ENCODE results near the gene KATNAL1. TPM values are rescaled to one million over a fixed set of nuclear protein-coding genes. Genes with fewer than 3 reads are reported as not detected.

KATNAL1 gene
- total RNA-seq, 3 donors from 2014 or later = 3.3 to 5.2 (median 4.0) TPM

GRCh38 chr13:30247406-30247805 lies 59.9 kb downstream of the KATNAL1 start:
- H3K36me3 Mint-ChIP-seq (ENCODE audit: insufficient read depth) = peaks cover 7% of the 10 kb centered on the region
- H3K4me1 Mint-ChIP-seq (ENCODE audit: low read depth) = no peaks in the 10 kb centered on the region
- no peaks in the 10 kb centered on the region for H3K27me3 Mint-ChIP-seq (ENCODE audit: low read depth)
- no peak for DNase-seq
- peaks cover 3% of the 10 kb centered on the region for H3K9me3 Mint-ChIP-seq
- H3K4me3 Mint-ChIP-seq = no peak overlapping the region
- ATAC-seq = no peak

GRCh38 chr13:30241532-30241931 lies 65.8 kb downstream of the KATNAL1 start:
- Mint-ChIP-seq H3K4me3 (no peak overlapping the region), H3K27me3 (ENCODE audit: low read depth) (no peaks in the 10 kb centered on the region)
- peak in 1 of 2 donors; percentile 32 for ATAC-seq

GRCh38 chr13:30240608-30241007 lies 66.7 kb downstream of the KATNAL1 start:
- no peak for ATAC-seq
- Mint-ChIP-seq H3K27me3 (ENCODE audit: low read depth) (no peaks in the 10 kb centered on the region), H3K4me1 (ENCODE audit: low read depth) (no peaks in the 10 kb centered on the region), H3K36me3 (ENCODE audit: insufficient read depth) (peaks cover 5% of the 10 kb centered on the region), H3K4me3 (no peak overlapping the region), H3K9me3 (no peaks in the 10 kb centered on the region)
- DNase-seq = no peak

More at GRCh38 chr13:30241532-30241931, 65.8 kb downstream of the KATNAL1 start:
- peaks cover 5% of the 10 kb centered on the region for H3K36me3 Mint-ChIP-seq (ENCODE audit: insufficient read depth)
- no peaks in the 10 kb centered on the region for H3K9me3 Mint-ChIP-seq
- DNase-seq = no peak
- no peaks in the 10 kb centered on the region for H3K4me1 Mint-ChIP-seq (ENCODE audit: low read depth)

- Mint-ChIP-seq H3K9me3 (no peaks in the 10 kb centered on the region), H3K4me3 (no peak overlapping the region), H3K27me3 (ENCODE audit: low read depth) (no peaks in the 10 kb centered on the region), H3K4me1 (ENCODE audit: low read depth) (no peaks in the 10 kb centered on the region), H3K36me3 (ENCODE audit: insufficient read depth) (peaks cover 7% of the 10 kb centered on the region)
- no peak for DNase-seq
- ATAC-seq = no peak
Observed at GRCh38 chr13:30235216-30235615, 72.1 kb downstream of the KATNAL1 start.

- no peaks in the 10 kb centered on the region for H3K9me3 Mint-ChIP-seq
- DNase-seq = no peak
- no peak overlapping the region for H3K4me3 Mint-ChIP-seq
- peaks cover 4% of the 10 kb centered on the region for H3K36me3 Mint-ChIP-seq (ENCODE audit: insufficient read depth)
- ATAC-seq = no peak
- H3K27me3 Mint-ChIP-seq (ENCODE audit: low read depth) = no peaks in the 10 kb centered on the region
- H3K4me1 Mint-ChIP-seq (ENCODE audit: low read depth) = no peaks in the 10 kb centered on the region
Observed at GRCh38 chr13:30234619-30235162, 72.7 kb downstream of the KATNAL1 start.

GRCh38 chr13:30224732-30225131 lies 82.6 kb downstream of the KATNAL1 start:
- Mint-ChIP-seq H3K4me3 (no peak overlapping the region), H3K36me3 (ENCODE audit: insufficient read depth) (peaks cover 31% of the 10 kb centered on the region), H3K9me3 (peaks cover 16% of the 10 kb centered on the region), H3K4me1 (ENCODE audit: low read depth) (peaks cover 5% of the 10 kb centered on the region), H3K27me3 (ENCODE audit: low read depth) (no peaks in the 10 kb centered on the region)
- peak; percentile 86 to 92 for ATAC-seq
- no peak for DNase-seq

- peaks cover 23% of the 10 kb centered on the region for H3K36me3 Mint-ChIP-seq (ENCODE audit: insufficient read depth)
- H3K9me3 Mint-ChIP-seq = peaks cover 16% of the 10 kb centered on the region
Observed at GRCh38 chr13:30222254-30222653, 85.1 kb downstream of the KATNAL1 start.

GRCh38 chr13:30216111-30216510 lies 91.2 kb downstream of the KATNAL1 start:
- ATAC-seq (no peak), DNase-seq (no peak)
- Mint-ChIP-seq H3K36me3 (ENCODE audit: insufficient read depth) (peaks cover 7% of the 10 kb centered on the region), H3K9me3 (no peaks in the 10 kb centered on the region), H3K27me3 (ENCODE audit: low read depth) (no peaks in the 10 kb centered on the region), H3K4me3 (no peak overlapping the region), H3K4me1 (ENCODE audit: low read depth) (no peaks in the 10 kb centered on the region)

More at GRCh38 chr13:30222254-30222653, 85.1 kb downstream of the KATNAL1 start:
- no peak for ATAC-seq
- DNase-seq = no peak
- Mint-ChIP-seq H3K4me1 (ENCODE audit: low read depth) (peaks cover 5% of the 10 kb centered on the region), H3K27me3 (ENCODE audit: low read depth) (no peaks in the 10 kb centered on the region), H3K4me3 (no peak overlapping the region)

- H3K4me3 Mint-ChIP-seq = no peak overlapping the region
- no peak for ATAC-seq
- H3K9me3 Mint-ChIP-seq = no peaks in the 10 kb centered on the region
- H3K27me3 Mint-ChIP-seq (ENCODE audit: low read depth) = no peaks in the 10 kb centered on the region
- H3K4me1 Mint-ChIP-seq (ENCODE audit: low read depth) = peaks cover 6% of the 10 kb centered on the region
- H3K36me3 Mint-ChIP-seq (ENCODE audit: insufficient read depth) = peaks cover 11% of the 10 kb centered on the region
- DNase-seq = no peak
Observed at GRCh38 chr13:30212256-30212655, 95.1 kb downstream of the KATNAL1 start.

GRCh38 chr13:30211745-30212144 lies 95.6 kb downstream of the KATNAL1 start:
- Mint-ChIP-seq H3K9me3 (no peaks in the 10 kb centered on the region), H3K4me1 (ENCODE audit: low read depth) (peaks cover 6% of the 10 kb centered on the region), H3K4me3 (no peak overlapping the region), H3K27me3 (ENCODE audit: low read depth) (no peaks in the 10 kb centered on the region), H3K36me3 (ENCODE audit: insufficient read depth) (peaks cover 14% of the 10 kb centered on the region)
- DNase-seq = no peak
- no peak for ATAC-seq

- ATAC-seq (peak; percentile 84 to 90), DNase-seq (no peak)
- H3K36me3 Mint-ChIP-seq (ENCODE audit: insufficient read depth) = peaks cover 7% of the 10 kb centered on the region
- no peaks in the 10 kb centered on the region for H3K9me3 Mint-ChIP-seq
- no peak overlapping the region for H3K4me3 Mint-ChIP-seq
- H3K27me3 Mint-ChIP-seq (ENCODE audit: low read depth) = no peaks in the 10 kb centered on the region
- H3K4me1 Mint-ChIP-seq (ENCODE audit: low read depth) = peaks cover 6% of the 10 kb centered on the region
Observed at GRCh38 chr13:30204564-30204963, 102.8 kb downstream of the KATNAL1 start.

GRCh38 chr13:30196025-30196424 lies 111.3 kb downstream of the KATNAL1 start:
- no peaks in the 10 kb centered on the region for H3K36me3 Mint-ChIP-seq (ENCODE audit: insufficient read depth)
- H3K9me3 Mint-ChIP-seq = no peaks in the 10 kb centered on the region
- DNase-seq (no peak), ATAC-seq (no peak)
- no peaks in the 10 kb centered on the region for H3K27me3 Mint-ChIP-seq (ENCODE audit: low read depth)
- H3K4me3 Mint-ChIP-seq = no peak overlapping the region
- no peaks in the 10 kb centered on the region for H3K4me1 Mint-ChIP-seq (ENCODE audit: low read depth)

GRCh38 chr13:30194906-30195305 lies 112.4 kb downstream of the KATNAL1 start:
- no peak for DNase-seq
- Mint-ChIP-seq H3K36me3 (ENCODE audit: insufficient read depth) (no peaks in the 10 kb centered on the region), H3K4me3 (no peak overlapping the region), H3K9me3 (no peaks in the 10 kb centered on the region), H3K4me1 (ENCODE audit: low read depth) (no peaks in the 10 kb centered on the region), H3K27me3 (ENCODE audit: low read depth) (no peaks in the 10 kb centered on the region)
- no peak for ATAC-seq

- H3K36me3 Mint-ChIP-seq (ENCODE audit: insufficient read depth) = no peaks in the 10 kb centered on the region
- DNase-seq = no peak
- no peak overlapping the region for H3K4me3 Mint-ChIP-seq
- H3K4me1 Mint-ChIP-seq (ENCODE audit: low read depth) = no peaks in the 10 kb centered on the region
- no peaks in the 10 kb centered on the region for H3K9me3 Mint-ChIP-seq
- ATAC-seq = no peak
- no peaks in the 10 kb centered on the region for H3K27me3 Mint-ChIP-seq (ENCODE audit: low read depth)
Observed at GRCh38 chr13:30193279-30194234, 113.8 kb downstream of the KATNAL1 start.
